Keratinocyte (primary cell): ENCODE data around the gene B3GALT4. TPM values are rescaled to one million over a fixed set of nuclear protein-coding genes. Genes with fewer than 3 reads are reported as not detected.
A peak's percentile ranks its signal among the peaks of the same experiment; 100 is the strongest.

Experiments used
- DNase-seq: peaks from one replicate; pipeline ENCODE4 v3.0.0-alpha.2; 2011; ENCODE audit warnings: low read depth, missing footprints, low spot score
- FAIRE-seq: peaks from 2 replicates; lab custom pipeline; 2011; peaks lifted over from hg19 to GRCh38; lab: Jason Lieb, UNC
- H2AFZ ChIP-seq: 2 replicates; pipeline ENCODE4 v1.6.0; 2012; ENCODE audit warnings: low read length, control low read depth, inconsistent platforms; ENCODE audit not compliant: control insufficient read depth
- H3K27ac ChIP-seq: 2 replicates; pipeline ENCODE4 v1.5.1; 2011; ENCODE audit warnings: low read length; ENCODE audit not compliant: control insufficient read depth, insufficient read depth
- H3K27me3 ChIP-seq: 3 replicates; pipeline ENCODE4 v1.6.0; 2011; ENCODE audit warnings: low read length; ENCODE audit not compliant: control insufficient read depth, insufficient read depth; ENCODE audit errors: extremely low read depth
- H3K36me3 ChIP-seq, 2 experiments: 2 replicates in 1 of 2; 3 replicates in 1 of 2; pipeline ENCODE4 v1.5.1; 2011; ENCODE audit warnings: low read length in 2 of 2, mild to moderate bottlenecking in 1 of 2; ENCODE audit not compliant: control insufficient read depth in 2 of 2, insufficient read depth in 2 of 2; ENCODE audit errors: extremely low read depth in 1 of 2
- H3K4me1 ChIP-seq: 3 replicates; pipeline ENCODE4 v1.5.1; 2011; ENCODE audit warnings: low read length; ENCODE audit not compliant: control insufficient read depth, insufficient read depth; ENCODE audit errors: extremely low read depth
- H3K4me2 ChIP-seq: 3 replicates; pipeline ENCODE4 v1.6.0; 2011; ENCODE audit warnings: low read depth, low read length; ENCODE audit not compliant: control insufficient read depth, insufficient read depth; ENCODE audit errors: extremely low read depth
- H3K4me3 ChIP-seq, 3 experiments: fragments of 200-600 bp in 1 of 3; sonication (generic) in 1 of 3; 2 replicates in 2 of 3; 3 replicates in 1 of 3; pipeline ENCODE4 v1.5.1; 2011 to 2016; ENCODE audit warnings: low read length in 3 of 3, mild to moderate bottlenecking in 3 of 3, control low read depth in 2 of 3, inconsistent platforms in 1 of 3, low read depth in 1 of 3, mixed read lengths in 1 of 3, mixed run types in 1 of 3, moderate library complexity in 1 of 3; ENCODE audit not compliant: control insufficient read depth in 2 of 3, insufficient read depth in 2 of 3; ENCODE audit errors: extremely low read depth in 1 of 3
- H3K79me2 ChIP-seq: 2 replicates; pipeline ENCODE4 v1.6.0; 2012; ENCODE audit warnings: low read length; ENCODE audit not compliant: control insufficient read depth, insufficient read depth
- H3K9ac ChIP-seq: 3 replicates; pipeline ENCODE4 v1.6.0; 2011; ENCODE audit warnings: low read length; ENCODE audit not compliant: control insufficient read depth, insufficient read depth; ENCODE audit errors: extremely low read depth
- H3K9me1 ChIP-seq: 3 replicates; pipeline ENCODE4 v1.6.0; 2011; ENCODE audit warnings: low read length; ENCODE audit not compliant: control insufficient read depth, insufficient read depth; ENCODE audit errors: extremely low read depth
- H3K9me3 ChIP-seq: 2 replicates; pipeline ENCODE4 v1.5.1; 2012; ENCODE audit warnings: low read depth, low read length; ENCODE audit not compliant: control insufficient read depth
- H4K20me1 ChIP-seq: 3 replicates; pipeline ENCODE4 v1.6.0; 2011; ENCODE audit warnings: low read length; ENCODE audit not compliant: control insufficient read depth, insufficient read depth; ENCODE audit errors: extremely low read depth
- CTCF ChIP-seq, 3 experiments: IDR thresholded peaks in 1 of 3; conservative IDR thresholded peaks in 1 of 3; optimal IDR thresholded peaks in 1 of 3; 2 replicates in 2 of 3; 3 replicates in 1 of 3; pipeline versions ENCODE3 to v1.5.1; 2011; ENCODE audit warnings: low read length in 3 of 3, mild to moderate bottlenecking in 3 of 3, moderate library complexity in 2 of 3, control low read depth in 1 of 3, inconsistent platforms in 1 of 3; ENCODE audit not compliant: insufficient read depth in 2 of 3; ENCODE audit errors: extremely low read depth in 1 of 3
- EZH2 ChIP-seq: IDR thresholded peaks from one replicate; pipeline ENCODE4 v1.6.1; 2012; ENCODE audit warnings: inconsistent platforms, mild to moderate bottlenecking, low read length, moderate library complexity
- dilution Hi-C: fragments of 300-500 bp; cut with MboI; formaldehyde crosslinking; loops from one replicate; pipeline ENCODE4 v1.7.0; 2020; ENCODE audit warnings: low sequenced_read_pairs; ENCODE audit not compliant: extremely low pct_ligation_motif_present
- polyA plus RNA-seq, 5 experiments: library from polyadenylated mRNA; depleted of rRNA in 3 of 5; stranded (reverse) in 3 of 5; stranded (forward) in 1 of 5; unstranded in 1 of 5; fragments of >200 nt; gene quantifications; 1 replicate in 1 of 5; 2 replicates in 3 of 5; 3 replicates in 1 of 5; pipeline versions ENCODE4 v1.2.1 to v1.2.3, GENCODE V29; 2011 to 2012; ENCODE audit warnings: missing spikeins in 2 of 5, low read depth in 1 of 5, low replicate concordance in 1 of 5

B3GALT4 gene
- polyA plus RNA-seq, 1 donor (not counting 4 experiments of a cell fraction or from before 2014, with no cell fraction given): 0.31 TPM

DNA sequence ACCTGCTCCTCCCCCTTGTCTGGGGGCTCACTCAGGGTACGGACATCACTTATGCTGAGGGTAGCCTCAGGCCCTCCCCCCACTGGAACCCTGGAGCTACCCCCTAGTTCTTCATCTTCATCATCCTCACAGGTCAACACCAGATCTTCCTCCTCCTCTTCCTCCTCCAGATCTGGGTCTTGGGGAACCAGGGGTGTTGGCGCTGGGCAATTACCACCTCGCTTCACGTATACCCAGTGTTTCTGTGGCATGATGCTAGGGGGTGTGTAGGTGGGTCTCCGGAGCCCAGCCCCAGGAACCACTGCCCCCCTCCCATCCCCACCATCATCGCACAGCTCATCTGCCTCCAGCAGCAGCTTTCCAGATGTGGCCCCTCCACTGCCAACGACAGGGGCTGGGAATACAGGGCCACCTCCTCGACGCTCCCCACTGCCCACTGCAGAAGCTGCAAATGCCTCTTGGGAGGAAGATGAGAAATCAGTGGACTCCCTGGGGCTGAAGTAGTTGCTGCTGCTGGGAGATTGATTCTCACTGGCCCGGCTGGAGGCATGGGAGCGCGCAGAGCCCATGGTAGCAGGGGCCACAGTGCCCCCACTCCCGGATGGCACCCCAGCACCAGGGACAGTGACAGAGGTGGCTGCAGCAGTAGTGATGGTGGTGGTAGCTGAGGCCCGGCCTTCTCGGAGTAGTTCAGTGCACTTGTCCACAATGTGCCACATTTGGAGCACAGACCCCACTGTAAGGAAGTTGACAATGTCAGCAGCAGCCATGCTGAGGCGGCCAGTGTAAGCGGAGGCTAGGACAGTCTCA lies 39.1 kb downstream of the B3GALT4 start:
- Histone ChIP-seq H3K4me2 (no peak overlapping the region), H3K36me3 (peaks cover 22 to 28% of the 10 kb centered on the region in 2 experiments), H2AFZ (no peak overlapping the region), H3K9me1 (no peaks in the 10 kb centered on the region), H3K27ac (no peak overlapping the region), H3K79me2 (peaks cover 50% of the 10 kb centered on the region), H3K4me3 (no peak overlapping the region), H3K4me1 (peaks cover 39% of the 10 kb centered on the region), H3K27me3 (no peaks in the 10 kb centered on the region), H4K20me1 (no peaks in the 10 kb centered on the region), H3K9me3 (no peaks in the 10 kb centered on the region), H3K9ac (no peak overlapping the region)
- FAIRE-seq: no peak
- no peak for DNase-seq
- dilution Hi-C loops: no loop called here
- no peak for TF ChIP-seq EZH2

DNA sequence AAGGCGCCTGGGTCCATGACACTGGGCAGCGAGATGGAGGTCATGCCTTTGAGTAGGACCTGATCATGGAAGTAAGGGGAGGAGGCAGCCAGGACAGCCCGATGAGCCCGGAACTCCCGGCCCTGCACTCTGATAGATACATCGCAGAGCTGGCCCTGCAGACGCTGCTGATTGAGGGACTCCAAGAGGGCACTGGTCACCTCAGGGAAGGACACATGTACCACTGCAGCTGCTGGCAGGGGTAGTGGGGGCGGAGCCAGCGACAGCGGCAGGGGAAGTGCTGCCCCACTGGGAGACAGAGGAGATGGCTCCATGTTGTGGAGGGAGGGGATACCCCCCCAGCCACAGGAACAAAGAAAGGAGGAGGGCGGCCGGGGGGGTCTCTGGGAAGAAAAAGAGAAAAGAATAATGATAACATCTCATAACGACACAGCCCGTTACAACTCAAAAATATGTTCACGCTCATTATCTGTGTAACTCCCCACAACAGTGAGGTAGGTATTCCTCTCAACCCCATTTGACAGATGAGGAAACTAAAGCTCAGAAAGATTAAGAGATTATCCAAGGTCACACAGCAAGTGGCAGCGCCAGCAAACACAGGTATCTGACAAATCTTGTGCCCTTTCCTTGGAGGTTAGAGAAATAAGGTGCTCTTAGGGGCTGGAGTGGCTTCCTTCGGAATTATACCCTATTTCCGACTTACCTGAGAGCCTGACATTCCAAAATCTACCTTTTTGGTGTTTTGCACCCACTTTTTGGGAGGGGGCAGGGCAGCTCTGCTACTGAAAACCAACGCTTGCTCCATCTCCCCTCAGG lies 39.9 kb downstream of the B3GALT4 start:
- no peak for DNase-seq
- H3K79me2 ChIP-seq: peaks cover 50% of the 10 kb centered on the region
- H3K27me3 ChIP-seq: no peaks in the 10 kb centered on the region
- H3K9ac ChIP-seq: no peak overlapping the region
- peaks cover 22 to 30% of the 10 kb centered on the region in 2 experiments for H3K36me3 ChIP-seq
- H4K20me1 ChIP-seq: no peaks in the 10 kb centered on the region
- dilution Hi-C loops: no loop called here
- H3K4me1 ChIP-seq: peaks cover 44% of the 10 kb centered on the region
- H3K9me3 ChIP-seq: no peaks in the 10 kb centered on the region
- H2AFZ ChIP-seq: no peak overlapping the region
- peak overlapping the region; percentile 65 for H3K4me2 ChIP-seq
- H3K9me1 ChIP-seq: no peaks in the 10 kb centered on the region
- peak overlapping the region; percentile 45 to 54 (median 48) for H3K4me3 ChIP-seq
- no peak for FAIRE-seq
- TF ChIP-seq CTCF (optimal IDR thresholded peaks at IDR 0.05 in 1 of 3, IDR thresholded peaks at IDR 0.05 in 1 of 3, conservative IDR thresholded peaks at IDR 0.05 in 1 of 3; ENCODE audit: extremely low read depth in 1 of 3, insufficient read depth in 2 of 3, low read length in 3 of 3) (no peak), EZH2 (no peak)
- no peak overlapping the region for H3K27ac ChIP-seq
